HCT116 (cell line): ENCODE data around the gene SRGAP1. TPM values are rescaled to one million over a fixed set of nuclear protein-coding genes. Genes with fewer than 3 reads are reported as not detected.

Experiments
- ATAC-seq: fragments of 200-7000 bp; cut with Tn5 transposase; 2 replicates; pipeline ENCODE4 v1.9.1; 2020; ENCODE audit warnings: mild to moderate bottlenecking, moderate library complexity
- BruUV-seq: library from RNA; stranded (reverse); fragments of 400-500 nt; replicated peaks from 2 replicates; lab custom pipeline; 2021; lab: Mats Ljungman, UMichigan
- CTCF ChIA-PET: fragments of 300-600 bp; sonication (Branson Sonifier 250); formaldehyde crosslinking; loops from one replicate; lab custom pipeline; 2021; ENCODE audit warnings: antibody characterized with exemption; lab: Charles Lee
- POLR2A ChIA-PET: fragments of 300-600, 350-600 bp; sonication (Branson Sonifier 250); formaldehyde crosslinking; loops from one replicate; lab custom pipeline; 2021; ENCODE audit warnings: antibody characterized with exemption; lab: Charles Lee
- RAD21 ChIA-PET, 2 experiments: fragments of 300-600 bp; sonication (Branson Sonifier 250); formaldehyde crosslinking; loops; one replicate each; lab custom pipeline; 2023; ENCODE audit warnings: low total read pairs in 2 of 2; ENCODE audit not compliant: uncharacterized antibody in 2 of 2, unreplicated experiment in 2 of 2, low non-redundant PET in 1 of 2; lab: Charles Lee
- DNase-seq: peaks from one replicate; pipeline ENCODE4 v3.0.0-alpha.2; 2010; ENCODE audit warnings: low read depth, low spot score
- H2AFZ ChIP-seq: fragments of 200-600 bp; shearing (Covaris generic), sonication (generic); 2 replicates; pipeline ENCODE4 v1.6.1; 2017; ENCODE audit warnings: low read depth, mixed run types, mixed read lengths, antibody characterized with exemption, low read length; ENCODE audit not compliant: poor library complexity, severe bottlenecking
- H3K27ac ChIP-seq: 2 replicates; pipeline ENCODE4 v1.5.1; 2012; ENCODE audit warnings: low read depth, low read length
- H3K27me3 ChIP-seq: fragments of 200-600 bp; sonication (generic); 2 replicates; pipeline ENCODE4 v1.6.1; 2016; ENCODE audit warnings: mixed run types, low read length, mixed read lengths; ENCODE audit not compliant: insufficient read depth
- H3K36me3 ChIP-seq, 2 experiments: fragments of 200-500 bp in 1 of 2; fragments of 200-600 bp in 1 of 2; sonication (Bioruptor generic) in 1 of 2; sonication (generic) in 1 of 2; 2 replicates each; pipeline versions ENCODE4 v1.5.1 to v1.6.1; 2014 to 2016; ENCODE audit warnings: low read length in 2 of 2, inconsistent platforms in 1 of 2, mixed read lengths in 1 of 2, mixed run types in 1 of 2; ENCODE audit not compliant: insufficient read depth in 2 of 2, control insufficient read depth in 1 of 2
- H3K4me1 ChIP-seq, 2 experiments: fragments of 200-600 bp in 1 of 2; sonication (generic) in 1 of 2; 2 replicates each; pipeline versions ENCODE4 v1.5.1 to v1.6.1; 2012 to 2017; ENCODE audit warnings: low read length in 2 of 2, inconsistent platforms in 1 of 2, mild to moderate bottlenecking in 1 of 2, mixed read lengths in 1 of 2, mixed run types in 1 of 2, moderate library complexity in 1 of 2; ENCODE audit not compliant: insufficient read depth in 2 of 2, control insufficient read depth in 1 of 2
- H3K4me2 ChIP-seq: fragments of 200-600 bp; sonication (generic); 2 replicates; pipeline ENCODE4 v1.6.1; 2017; ENCODE audit warnings: mixed run types, low read length, mixed read lengths
- H3K4me3 ChIP-seq, 2 experiments: fragments of 200-600 bp in 1 of 2; sonication (generic) in 1 of 2; replicated peaks in 1 of 2; 2 replicates each; pipeline ENCODE4 v1.5.1; 2011 to 2016; ENCODE audit warnings: low read length in 2 of 2, control low read depth in 1 of 2, low read depth in 1 of 2, mild to moderate bottlenecking in 1 of 2, mixed read lengths in 1 of 2, mixed run types in 1 of 2
- H3K79me2 ChIP-seq: fragments of 200-600 bp; sonication (generic); 2 replicates; pipeline ENCODE4 v1.6.1; 2017; ENCODE audit warnings: mild to moderate bottlenecking, mixed run types, low read length, moderate library complexity, mixed read lengths; ENCODE audit not compliant: insufficient read depth
- H3K9ac ChIP-seq: fragments of 200-600 bp; sonication (generic); 2 replicates; pipeline ENCODE4 v1.6.1; 2016; ENCODE audit warnings: low read length, mixed read lengths
- H3K9me2 ChIP-seq: fragments of 200-600 bp; sonication (generic), shearing (Covaris generic); 2 replicates; pipeline ENCODE4 v1.6.1; 2017; ENCODE audit warnings: mixed run types, mild to moderate bottlenecking, moderate library complexity; ENCODE audit not compliant: insufficient read depth
- H3K9me3 ChIP-seq, 2 experiments: fragments of 200-500 bp in 1 of 2; fragments of 200-600 bp in 1 of 2; sonication (Bioruptor generic) in 1 of 2; sonication (generic) in 1 of 2; 2 replicates each; pipeline ENCODE4 v1.6.1; 2014 to 2017; ENCODE audit warnings: low read length in 2 of 2, mixed read lengths in 2 of 2, inconsistent platforms in 1 of 2, low read depth in 1 of 2, mild to moderate bottlenecking in 1 of 2, mixed run types in 1 of 2, moderate library complexity in 1 of 2; ENCODE audit not compliant: control insufficient read depth in 1 of 2, insufficient read depth in 1 of 2
- H4K20me1 ChIP-seq: fragments of 200-600 bp; sonication (generic), shearing (Covaris generic); 2 replicates; pipeline ENCODE4 v1.6.1; 2017; ENCODE audit warnings: mixed run types, mild to moderate bottlenecking, moderate library complexity; ENCODE audit not compliant: insufficient read depth
- CEBPB ChIP-seq: IDR thresholded peaks from 2 replicates; pipeline ENCODE4 v1.6.1; 2012; ENCODE audit warnings: low read depth
- EGR1 ChIP-seq: IDR thresholded peaks from 2 replicates; pipeline ENCODE4 v1.6.1; 2012; ENCODE audit warnings: low read depth
- EZH2 ChIP-seq: fragments of 200-600 bp; sonication (generic); IDR thresholded peaks from 2 replicates; pipeline ENCODE4 v1.6.1; 2017; ENCODE audit warnings: antibody characterized with exemption, mixed run types
- EZH2phosphoT487 ChIP-seq: fragments of 200-600 bp; IDR thresholded peaks from 2 replicates; pipeline ENCODE4 v1.6.1; 2018; ENCODE audit warnings: antibody characterized with exemption, borderline replicate concordance
- JUND ChIP-seq: IDR thresholded peaks from 2 replicates; pipeline ENCODE4 v1.6.1; 2012
- POLR2AphosphoS5 ChIP-seq: IDR thresholded peaks from 2 replicates; pipeline ENCODE4 v1.6.1; 2011; ENCODE audit warnings: mild to moderate bottlenecking, low read depth, low read length, moderate library complexity
- SIN3A ChIP-seq: IDR thresholded peaks from 2 replicates; pipeline ENCODE4 v1.6.1; 2012; ENCODE audit warnings: low read depth
- SP1 ChIP-seq: IDR thresholded peaks from 2 replicates; pipeline ENCODE4 v1.6.1; 2012; ENCODE audit warnings: low read depth
- SRF ChIP-seq: IDR thresholded peaks from 2 replicates; pipeline ENCODE4 v1.6.1; 2012; ENCODE audit warnings: low read depth
- TCF7L2 ChIP-seq: IDR thresholded peaks from 2 replicates; pipeline ENCODE4 v1.7.0; 2011; ENCODE audit warnings: borderline replicate concordance, inconsistent platforms; ENCODE audit not compliant: insufficient read depth, insufficient read length; ENCODE audit errors: extremely low read depth
- YY1 ChIP-seq: IDR thresholded peaks from 2 replicates; pipeline ENCODE4 v1.6.1; 2011; ENCODE audit warnings: low read length, low read depth, moderate library complexity, mild to moderate bottlenecking; ENCODE audit not compliant: insufficient replicate concordance; ENCODE audit errors: extremely low read depth
- ZNF274 ChIP-seq: fragments of 200-500 bp; sonication (Bioruptor generic); IDR thresholded peaks from 2 replicates; pipeline ENCODE4 v1.6.1; 2014; ENCODE audit warnings: mild to moderate bottlenecking, low read depth, low read length, inconsistent platforms
- intact Hi-C: fragments of 100-400 bp; cut with micrococcal nuclease; formaldehyde crosslinking; loops from 2 replicates; pipeline ENCODE4 v1.10.0; 2022
- total RNA-seq: library from RNA; stranded (reverse); gene quantifications from one replicate; pipeline ENCODE4 v1.2.1, GENCODE V29; 2021; ENCODE audit not compliant: unreplicated experiment
- TF ChIP-seq, protein P1 (sequence below): IDR thresholded peaks from 2 replicates; pipeline ENCODE4 v1.6.1; 2012
- TF ChIP-seq, protein P2 (sequence below): IDR thresholded peaks from 2 replicates; pipeline ENCODE4 v1.6.1; 2012
- TF ChIP-seq, protein P3 (sequence below): IDR thresholded peaks from 2 replicates; pipeline ENCODE4 v1.6.1; 2012; ENCODE audit warnings: low read depth

Gene SRGAP1
- total RNA-seq, 1 experiment from 2014 or later, result 16.6 TPM

DNA sequence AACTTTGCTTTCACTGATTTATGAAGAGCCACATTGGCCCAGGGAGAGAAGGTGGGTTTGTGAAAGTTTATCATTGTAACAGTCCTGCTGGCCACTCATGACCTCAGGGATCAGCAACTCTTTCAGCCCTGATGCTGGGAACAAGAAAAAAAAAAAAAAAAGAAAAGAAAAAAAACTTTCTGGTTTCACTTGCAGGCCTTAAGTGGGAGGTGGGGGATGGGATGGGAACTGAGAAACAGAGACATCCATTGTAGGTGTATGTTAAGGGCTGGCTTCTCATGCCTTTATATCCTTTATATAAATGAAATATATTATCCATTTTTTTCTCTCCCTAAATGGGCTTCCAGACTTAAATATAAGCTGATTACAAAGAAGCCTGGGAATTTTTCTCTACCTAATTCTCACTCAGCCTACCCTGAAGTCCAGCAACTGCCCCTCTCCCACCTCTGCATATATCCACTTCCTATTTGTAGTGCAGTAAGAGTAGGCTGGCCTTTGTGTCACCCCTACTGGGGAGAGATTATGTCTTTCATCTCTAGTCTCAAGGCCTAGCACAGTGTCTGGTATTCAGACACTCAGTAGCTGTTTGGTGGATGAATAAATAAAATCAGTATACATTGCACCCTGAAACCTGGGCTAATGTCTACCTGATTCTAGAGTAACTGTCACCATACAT is 190.5 kb downstream of the SRGAP1 start:
- ChIA-PET CTCF (no interaction called here), POLR2A (no interaction called here), RAD21 (no interaction called here)
- Histone ChIP-seq H3K9me2 (no peaks in the 10 kb centered on the region; the same call in 1 of the 2 replicates), H3K79me2 (no peaks in the 10 kb centered on the region), H3K36me3 (no peaks in the 10 kb centered on the region), H3K4me1 (0 out of 4 replicates have a peak, but pooled peaks cover 0 to 3% of the 10 kb centered on the region in 2 experiments), H3K27ac (no peak overlapping the region), H2AFZ (no peak overlapping the region), H3K4me3 (no peak overlapping the region), H3K27me3 (no peaks in the 10 kb centered on the region), H3K4me2 (no peak overlapping the region), H4K20me1 (no peaks in the 10 kb centered on the region), H3K9me3 (peaks cover 0 to 6% of the 10 kb centered on the region in 2 experiments; a peak in 3 of 4 replicates), H3K9ac (no peak overlapping the region)
- BruUV-seq, result no TSS peak
- no peak for ATAC-seq
- intact Hi-C loops, result no loop called here
- TF ChIP-seq SP1 (no peak), POLR2AphosphoS5 (no peak), EZH2phosphoT487 (no peak), EZH2 (no peak), EGR1 (no peak), CEBPB (no peak), JUND (no peak), SRF (no peak)
- TF ChIP-seq, protein P1, sequence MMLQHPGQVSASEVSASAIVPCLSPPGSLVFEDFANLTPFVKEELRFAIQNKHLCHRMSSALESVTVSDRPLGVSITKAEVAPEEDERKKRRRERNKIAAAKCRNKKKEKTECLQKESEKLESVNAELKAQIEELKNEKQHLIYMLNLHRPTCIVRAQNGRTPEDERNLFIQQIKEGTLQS, result no peak
- TF ChIP-seq, protein P2, sequence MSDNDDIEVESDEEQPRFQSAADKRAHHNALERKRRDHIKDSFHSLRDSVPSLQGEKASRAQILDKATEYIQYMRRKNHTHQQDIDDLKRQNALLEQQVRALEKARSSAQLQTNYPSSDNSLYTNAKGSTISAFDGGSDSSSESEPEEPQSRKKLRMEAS, result no peak
- no peak for DNase-seq

DNA sequence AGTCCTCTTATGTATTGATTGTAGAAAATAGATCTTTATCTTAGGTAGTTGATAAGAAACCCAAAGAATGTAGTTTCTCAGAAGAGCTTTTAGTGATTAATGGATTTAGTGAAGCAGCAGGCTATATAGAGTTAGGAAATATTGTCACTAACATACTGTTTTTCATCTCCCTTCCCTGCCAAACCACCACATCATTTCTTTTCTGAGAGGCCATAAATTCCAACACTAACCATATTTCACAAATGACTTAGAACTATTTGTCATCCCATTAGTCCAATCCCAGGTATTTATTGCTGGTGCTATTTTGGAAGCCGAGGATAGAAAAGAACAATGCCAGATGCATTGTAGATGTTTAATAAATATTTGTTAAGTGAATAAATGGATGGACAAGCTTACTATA is 191.9 kb downstream of the SRGAP1 start:
- Histone ChIP-seq H2AFZ (no peak overlapping the region), H3K27ac (peak overlapping the region; percentile 12; the same call in 1 of the 2 replicates), H3K79me2 (no peaks in the 10 kb centered on the region), H4K20me1 (no peaks in the 10 kb centered on the region), H3K4me1 (0 out of 4 replicates have a peak, but pooled peaks cover 0 to 3% of the 10 kb centered on the region in 2 experiments), H3K4me2 (no peak overlapping the region), H3K9me2 (no peaks in the 10 kb centered on the region; the same call in 1 of the 2 replicates), H3K9me3 (peaks cover 0 to 4% of the 10 kb centered on the region in 2 experiments; a peak in 3 of 4 replicates), H3K4me3 (no peak overlapping the region), H3K27me3 (no peaks in the 10 kb centered on the region), H3K36me3 (no peaks in the 10 kb centered on the region), H3K9ac (no peak overlapping the region)
- intact Hi-C loops, result no loop called here
- TF ChIP-seq EZH2phosphoT487 (no peak), JUND (no peak), EGR1 (no peak), TCF7L2 (no peak), YY1 (no peak), SIN3A (no peak), ZNF274 (no peak), SRF (no peak), POLR2AphosphoS5 (no peak)
- TF ChIP-seq, protein P1, result no peak
- TF ChIP-seq, protein P3, sequence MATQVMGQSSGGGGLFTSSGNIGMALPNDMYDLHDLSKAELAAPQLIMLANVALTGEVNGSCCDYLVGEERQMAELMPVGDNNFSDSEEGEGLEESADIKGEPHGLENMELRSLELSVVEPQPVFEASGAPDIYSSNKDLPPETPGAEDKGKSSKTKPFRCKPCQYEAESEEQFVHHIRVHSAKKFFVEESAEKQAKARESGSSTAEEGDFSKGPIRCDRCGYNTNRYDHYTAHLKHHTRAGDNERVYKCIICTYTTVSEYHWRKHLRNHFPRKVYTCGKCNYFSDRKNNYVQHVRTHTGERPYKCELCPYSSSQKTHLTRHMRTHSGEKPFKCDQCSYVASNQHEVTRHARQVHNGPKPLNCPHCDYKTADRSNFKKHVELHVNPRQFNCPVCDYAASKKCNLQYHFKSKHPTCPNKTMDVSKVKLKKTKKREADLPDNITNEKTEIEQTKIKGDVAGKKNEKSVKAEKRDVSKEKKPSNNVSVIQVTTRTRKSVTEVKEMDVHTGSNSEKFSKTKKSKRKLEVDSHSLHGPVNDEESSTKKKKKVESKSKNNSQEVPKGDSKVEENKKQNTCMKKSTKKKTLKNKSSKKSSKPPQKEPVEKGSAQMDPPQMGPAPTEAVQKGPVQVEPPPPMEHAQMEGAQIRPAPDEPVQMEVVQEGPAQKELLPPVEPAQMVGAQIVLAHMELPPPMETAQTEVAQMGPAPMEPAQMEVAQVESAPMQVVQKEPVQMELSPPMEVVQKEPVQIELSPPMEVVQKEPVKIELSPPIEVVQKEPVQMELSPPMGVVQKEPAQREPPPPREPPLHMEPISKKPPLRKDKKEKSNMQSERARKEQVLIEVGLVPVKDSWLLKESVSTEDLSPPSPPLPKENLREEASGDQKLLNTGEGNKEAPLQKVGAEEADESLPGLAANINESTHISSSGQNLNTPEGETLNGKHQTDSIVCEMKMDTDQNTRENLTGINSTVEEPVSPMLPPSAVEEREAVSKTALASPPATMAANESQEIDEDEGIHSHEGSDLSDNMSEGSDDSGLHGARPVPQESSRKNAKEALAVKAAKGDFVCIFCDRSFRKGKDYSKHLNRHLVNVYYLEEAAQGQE, result no peak
- TF ChIP-seq, protein P2, result no peak
- ChIA-PET CTCF (no interaction called here), POLR2A (no interaction called here), RAD21 (no interaction called here)
- ATAC-seq (no peak), DNase-seq (no peak)
- no TSS peak for BruUV-seq
